CD4-positive, alpha-beta T cell treated with Interleukin-15 for 1 hour (primary cell): ENCODE results near the gene TYSND1.
"Not testable (repeated sequence)": the region's sequence is repeated elsewhere in the genome, so short reads cannot be mapped to it uniquely, and the experiment has no call there.

Experiments used
- DNase-seq: peaks from one replicate; pipeline ENCODE4 v3.0.0-alpha.2; 2020

The TYSND1 gene

GRCh38 chr10:70132098-70133029 is 14.1 kb downstream of the TYSND1 start, which contains the start of gene AIFM2:
AIFM2 (minus strand) TSS chr10:70132825; CDS start chr10:70124084, 8,741 bp downstream.
- DNase-seq: no peak

GRCh38 chr10:70131560-70131937 is 15.0 kb downstream of the TYSND1 start:
- DNase-seq: no peak

- DNase-seq: no peak
Measured at GRCh38 chr10:70130878-70131559, 15.5 kb downstream of the TYSND1 start.

GRCh38 chr10:70126700-70127395 is 19.7 kb downstream of the TYSND1 start:
- DNase-seq: no peak

GRCh38 chr10:70125918-70126552 is 20.5 kb downstream of the TYSND1 start:
- DNase-seq: no peak

GRCh38 chr10:70124918-70125317 is 21.6 kb downstream of the TYSND1 start:
- no peak for DNase-seq

- no peak for DNase-seq
Measured at GRCh38 chr10:70124415-70124814, 22.1 kb downstream of the TYSND1 start.

GRCh38 chr10:70123817-70124216 is 22.7 kb downstream of the TYSND1 start:
- no peak for DNase-seq

GRCh38 chr10:70123166-70123565 is 23.3 kb downstream of the TYSND1 start:
- DNase-seq: not testable (repeated sequence)

GRCh38 chr10:70122742-70123141 is 23.8 kb downstream of the TYSND1 start:
- DNase-seq: no peak

- no peak for DNase-seq
Measured at GRCh38 chr10:70121281-70121949, 25.1 kb downstream of the TYSND1 start.

GRCh38 chr10:70120417-70120816 is 26.1 kb downstream of the TYSND1 start:
- DNase-seq: no peak

GRCh38 chr10:70119623-70120022 is 26.9 kb downstream of the TYSND1 start:
- DNase-seq: no peak

GRCh38 chr10:70119197-70119596 is 27.3 kb downstream of the TYSND1 start:
- DNase-seq: no peak

GRCh38 chr10:70118196-70118595 is 28.3 kb downstream of the TYSND1 start:
- no peak for DNase-seq

- no peak for DNase-seq
Measured at GRCh38 chr10:70117646-70118045, 28.9 kb downstream of the TYSND1 start.

- peak; percentile 35 for DNase-seq
Measured at GRCh38 chr10:70115948-70116682, 30.4 kb downstream of the TYSND1 start.

- DNase-seq: no peak
Measured at GRCh38 chr10:70114902-70115301, 31.6 kb downstream of the TYSND1 start.

GRCh38 chr10:70112071-70112470 is 34.4 kb downstream of the TYSND1 start:
- DNase-seq: no peak

- DNase-seq: no peak
Measured at GRCh38 chr10:70111496-70111895, 35.0 kb downstream of the TYSND1 start.

GRCh38 chr10:70109064-70109729 is 37.3 kb downstream of the TYSND1 start:
- DNase-seq: no peak
